Measurements from ENCODE around the gene PTAR1.
"Not testable (repeated sequence)": the region's sequence is repeated elsewhere in the genome, so short reads cannot be mapped to it uniquely, and the experiment has no call there.

Gene PTAR1, protein sequence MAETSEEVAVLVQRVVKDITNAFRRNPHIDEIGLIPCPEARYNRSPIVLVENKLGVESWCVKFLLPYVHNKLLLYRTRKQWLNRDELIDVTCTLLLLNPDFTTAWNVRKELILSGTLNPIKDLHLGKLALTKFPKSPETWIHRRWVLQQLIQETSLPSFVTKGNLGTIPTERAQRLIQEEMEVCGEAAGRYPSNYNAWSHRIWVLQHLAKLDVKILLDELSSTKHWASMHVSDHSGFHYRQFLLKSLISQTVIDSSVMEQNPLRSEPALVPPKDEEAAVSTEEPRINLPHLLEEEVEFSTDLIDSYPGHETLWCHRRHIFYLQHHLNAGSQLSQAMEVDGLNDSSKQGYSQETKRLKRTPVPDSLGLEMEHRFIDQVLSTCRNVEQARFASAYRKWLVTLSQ

DNA sequence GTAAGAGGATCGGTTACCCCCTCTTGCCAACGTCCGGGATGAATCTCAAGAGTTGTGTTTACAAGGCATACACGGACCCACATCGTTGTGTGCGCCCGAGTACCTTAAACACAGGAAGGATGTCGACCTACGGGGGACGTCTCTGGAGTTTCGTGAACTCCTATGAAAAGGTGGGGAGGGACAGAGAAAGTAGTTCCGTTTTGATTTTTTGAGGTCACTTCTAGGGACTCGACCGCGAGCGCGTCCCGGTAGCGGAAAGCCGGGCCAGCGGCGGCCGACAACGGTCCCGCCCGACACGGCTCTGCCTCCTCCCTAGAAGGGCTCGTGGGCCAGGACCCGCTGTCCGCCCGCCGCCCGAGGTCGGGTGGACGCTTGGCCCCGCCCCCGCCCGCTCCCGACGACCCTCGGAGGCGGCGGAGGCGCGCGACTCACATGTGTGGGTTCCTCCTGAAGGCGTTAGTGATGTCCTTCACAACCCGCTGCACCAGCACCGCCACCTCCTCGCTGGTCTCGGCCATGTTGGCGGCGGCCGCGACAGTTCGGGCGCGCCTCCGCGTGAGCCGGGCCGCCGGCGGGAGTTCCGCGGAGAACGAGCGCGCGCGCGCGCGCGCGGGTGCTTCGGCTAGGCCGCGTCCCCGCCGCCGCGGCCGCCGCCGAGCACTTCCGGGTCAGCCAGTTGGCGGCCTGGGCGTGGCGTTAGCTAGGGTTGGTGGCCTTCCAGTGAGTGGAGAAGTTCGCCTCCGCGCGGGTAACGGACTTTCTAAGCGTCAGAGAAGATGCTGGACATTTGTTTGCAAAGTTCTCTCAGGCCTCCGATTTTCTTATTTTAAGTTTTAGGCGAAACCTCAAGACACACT, at the start of gene PTAR1:
PTAR1 (minus strand) TSS at position 591 of the 857 bp plus-strand sequence; CDS start at position 518, 73 bp downstream.
- peak; percentile 89 for DNase-seq

DNA sequence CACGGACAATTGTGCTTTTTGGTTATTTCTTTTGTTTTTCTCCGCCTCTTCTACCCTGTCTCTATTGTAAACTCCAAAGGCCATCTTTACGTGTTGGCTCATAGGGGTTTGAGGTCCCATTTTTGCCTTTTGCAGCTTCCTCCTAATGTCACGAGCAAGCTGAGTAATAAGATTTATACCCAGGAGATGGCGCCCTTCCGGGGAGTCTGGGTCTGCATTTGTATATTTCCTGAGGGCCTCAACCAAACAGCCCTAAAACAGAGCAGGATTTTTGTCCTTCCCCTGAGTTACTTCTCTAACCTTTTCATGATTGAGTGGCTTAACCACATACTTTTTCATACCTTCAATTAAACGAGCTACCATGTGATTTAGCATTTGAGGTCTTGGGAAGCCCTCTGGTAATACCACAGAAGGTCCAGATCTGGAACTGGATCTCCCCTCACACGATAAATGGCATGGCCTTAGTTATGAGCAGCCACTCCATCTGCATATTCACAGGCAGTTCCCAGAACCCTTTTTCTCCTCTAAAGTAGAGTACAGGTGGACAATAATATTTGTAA, 49.6 kb upstream of the PTAR1 start:
- no peak for DNase-seq

DNA sequence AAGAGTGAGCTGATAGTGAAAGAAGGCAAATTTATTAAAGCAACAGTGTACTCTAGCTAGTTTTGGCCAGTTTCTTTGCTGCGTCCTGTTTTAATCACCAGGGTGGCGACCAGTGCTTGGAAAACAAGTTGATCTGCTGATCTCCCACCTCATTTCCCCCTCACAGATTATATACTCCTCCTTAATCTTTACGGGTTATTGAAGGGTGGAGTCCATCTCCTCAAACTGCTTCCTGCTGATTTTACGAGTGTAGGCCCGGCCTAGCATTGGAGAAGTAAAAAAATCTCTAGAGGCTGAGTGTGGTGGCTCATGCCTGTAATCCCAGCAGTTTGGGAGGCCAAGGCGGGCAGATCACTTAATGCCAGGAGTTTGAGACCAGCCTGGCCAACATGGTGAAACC, 46.8 kb upstream of the PTAR1 start:
- DNase-seq: no peak

DNA sequence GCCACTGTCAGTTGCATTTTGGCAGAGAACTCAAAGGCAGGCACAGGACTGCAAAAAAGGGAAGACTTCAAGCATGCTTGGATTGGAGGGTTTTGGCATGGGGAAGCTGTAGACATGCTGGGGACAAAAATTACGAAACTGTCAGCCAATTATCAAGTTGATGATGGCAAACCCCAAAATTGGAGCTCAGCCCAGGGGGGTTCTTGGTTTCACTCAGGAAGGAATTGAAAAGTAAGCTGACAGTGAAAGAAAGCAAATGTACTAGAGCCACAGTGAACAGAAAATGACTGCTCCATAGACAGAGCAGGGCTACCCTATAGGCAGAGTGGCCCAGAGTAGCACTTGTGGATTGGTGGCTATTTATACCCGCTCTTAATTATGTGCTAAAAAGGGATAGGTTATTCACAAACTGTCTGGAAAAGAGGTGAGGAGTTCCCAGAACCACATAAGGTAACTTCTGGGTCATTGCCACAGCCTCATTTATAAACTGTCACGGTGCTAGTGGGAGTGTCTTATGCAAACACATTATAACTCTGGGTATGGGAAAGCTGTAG, 46.2 kb upstream of the PTAR1 start:
- no peak for DNase-seq

GRCh38 chr9:69801989-69802388, 42.2 kb upstream of the PTAR1 start:
- DNase-seq: no peak

DNA sequence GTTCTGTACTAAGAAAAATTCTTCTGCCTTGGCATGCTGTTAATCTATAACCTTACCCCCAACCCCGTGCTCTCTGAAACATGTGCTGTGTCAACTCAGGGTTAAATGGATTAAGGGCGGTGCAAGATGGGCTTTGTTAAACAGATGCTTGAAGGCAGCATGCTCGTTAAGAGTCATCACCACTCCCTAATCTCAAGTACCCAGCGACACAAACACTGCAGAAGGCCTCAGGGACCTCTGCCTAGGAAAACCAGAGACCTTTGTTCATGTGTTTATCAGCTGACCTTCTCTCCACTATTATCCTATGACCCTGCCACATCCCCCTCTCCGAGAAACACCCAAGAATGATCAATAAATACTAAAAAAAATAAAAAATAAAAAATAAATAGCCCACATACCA, 40.2 kb upstream of the PTAR1 start:
- not testable (repeated sequence) for DNase-seq

- not testable (repeated sequence) for DNase-seq
Observed at GRCh38 chr9:69799521-69799920, 39.7 kb upstream of the PTAR1 start.

- DNase-seq: no peak
Observed at GRCh38 chr9:69798744-69799143, 38.9 kb upstream of the PTAR1 start.

- DNase-seq: no peak
Observed at GRCh38 chr9:69797675-69798074, 37.9 kb upstream of the PTAR1 start.

DNA sequence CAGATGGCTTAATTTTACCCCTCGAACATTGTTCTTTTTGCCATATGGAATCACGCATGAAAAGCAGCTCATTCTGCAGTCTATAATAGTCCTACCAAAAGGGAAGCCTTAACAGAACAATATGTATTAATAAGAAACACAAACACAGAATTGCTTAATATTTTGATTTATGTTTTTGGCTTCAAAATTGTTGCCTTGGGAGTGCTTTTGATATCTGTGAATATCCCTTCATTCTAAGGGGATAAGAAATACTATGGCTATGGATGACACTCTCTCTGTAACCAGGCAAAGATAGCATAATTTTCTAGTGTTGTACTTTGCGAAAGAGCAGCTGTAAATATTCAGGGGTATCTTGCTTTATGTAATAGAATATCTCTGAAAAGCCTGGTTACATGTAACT, 34.5 kb upstream of the PTAR1 start:
- DNase-seq: no peak

GRCh38 chr9:69785757-69786156, 25.9 kb upstream of the PTAR1 start:
- no peak for DNase-seq

GRCh38 chr9:69773258-69773657, 13.4 kb upstream of the PTAR1 start:
- no peak for DNase-seq

- DNase-seq: no peak
Observed at GRCh38 chr9:69771775-69772418, 12.1 kb upstream of the PTAR1 start.

DNA sequence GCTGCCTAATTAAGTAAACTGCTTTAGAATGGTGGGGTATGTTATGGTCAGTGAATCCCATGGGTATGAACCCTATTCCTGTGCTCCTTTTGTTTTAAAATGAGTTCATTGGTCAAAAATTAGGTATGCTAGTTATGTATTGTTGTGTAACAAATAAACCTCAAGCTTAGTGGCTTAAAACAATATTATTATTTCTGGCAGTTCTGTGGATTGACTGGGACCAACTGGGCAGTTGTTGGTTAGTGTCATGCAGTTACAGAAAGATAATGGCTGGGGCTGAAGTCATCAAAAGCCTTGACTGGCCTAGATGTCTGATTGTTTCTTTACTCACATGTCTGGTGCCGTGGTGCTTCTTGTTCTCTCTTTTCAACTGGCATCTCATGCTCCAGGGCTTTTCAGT, 8.9 kb upstream of the PTAR1 start:
- DNase-seq: no peak

DNA sequence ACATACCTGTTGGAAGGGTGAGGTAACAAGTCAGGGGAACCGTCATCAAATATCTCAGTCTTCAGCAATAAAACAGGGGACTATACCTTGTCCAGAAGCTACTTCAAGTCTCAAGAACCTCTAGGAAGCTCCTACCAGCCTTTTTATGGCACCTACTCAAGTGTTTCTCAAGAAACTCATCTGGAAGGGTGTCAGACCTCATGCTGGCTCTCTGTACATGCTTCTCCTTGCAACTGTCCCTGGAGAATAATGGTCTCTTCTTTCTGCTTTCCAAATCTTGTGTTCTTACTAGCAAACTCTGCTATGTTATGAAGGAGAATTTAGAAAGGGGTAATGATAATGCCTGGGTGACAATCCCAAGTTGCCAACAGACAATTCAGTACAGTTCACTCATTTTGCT, 8.3 kb upstream of the PTAR1 start:
- no peak for DNase-seq

DNA sequence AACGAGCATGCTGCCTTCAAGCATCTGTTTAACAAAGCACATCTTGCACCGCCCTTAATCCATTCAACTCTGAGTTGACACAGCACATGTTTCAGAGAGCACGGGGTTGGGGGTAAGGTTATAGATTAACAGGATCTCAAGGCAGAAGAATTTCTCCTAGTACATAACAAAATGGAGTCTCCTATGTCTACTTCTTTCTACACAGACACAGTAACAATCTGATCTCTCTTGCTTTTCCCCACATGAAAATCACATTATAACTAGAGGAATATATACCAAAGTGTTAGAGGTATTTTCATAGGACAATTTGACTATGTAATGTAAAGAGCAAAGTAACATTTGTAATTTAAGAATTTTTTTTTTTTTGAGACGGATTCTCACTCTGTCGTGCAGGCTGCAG, 4.1 kb upstream of the PTAR1 start:
- not testable (repeated sequence) for DNase-seq

DNA sequence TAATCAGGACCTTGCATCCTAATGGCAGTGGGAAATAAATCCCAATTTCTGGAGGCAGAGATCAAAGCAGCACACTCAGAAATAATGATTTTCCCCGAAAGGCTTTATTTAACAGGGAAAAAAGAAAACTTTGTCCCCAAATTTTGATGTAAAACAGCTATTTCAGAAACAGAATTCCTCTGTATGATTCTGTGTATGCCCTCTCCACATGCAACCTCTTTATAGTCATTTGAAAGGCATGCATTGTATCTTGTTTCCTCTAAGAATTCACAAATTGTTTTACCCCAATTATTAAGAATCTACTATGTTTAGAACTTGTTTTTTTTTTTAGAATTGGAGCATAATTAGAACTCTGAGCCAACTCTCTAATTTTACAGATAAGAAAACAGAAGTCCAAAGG, 2.7 kb upstream of the PTAR1 start:
- DNase-seq: no peak

DNA sequence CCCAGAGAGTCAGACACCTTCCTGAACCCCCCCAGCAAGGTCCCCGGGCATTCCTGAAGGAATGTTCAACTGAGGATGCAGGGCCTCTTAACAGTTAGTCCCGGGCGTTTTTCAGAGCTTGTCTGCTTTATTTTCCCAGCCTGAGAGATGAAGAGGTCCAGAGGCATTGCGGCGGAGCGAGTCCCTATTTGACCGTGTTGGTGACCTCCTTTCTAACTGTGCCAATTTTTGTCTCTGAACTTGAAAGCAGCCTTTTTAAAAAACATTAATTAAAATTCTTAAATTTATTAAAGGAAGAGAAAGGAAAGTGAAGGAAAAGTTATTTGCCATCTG, 433 bp upstream of the PTAR1 start:
- no peak for DNase-seq

GRCh38 chr9:69759021-69759420, 790 bp downstream of the PTAR1 start:
- no peak for DNase-seq

GRCh38 chr9:69757996-69758675, 1.7 kb downstream of the PTAR1 start:
- DNase-seq: no peak

GRCh38 chr9:69755205-69755604, 4.6 kb downstream of the PTAR1 start:
- no peak for DNase-seq

- DNase-seq: no peak
Observed at GRCh38 chr9:69753830-69754229, 6.0 kb downstream of the PTAR1 start.

Measured in stimulated activated CD4-positive, alpha-beta T cell treated with anti-CD3 and anti-CD28 coated beads, Interleukin-4, amount 100 ng/mL, for 24 hours (primary cell).